T-helper 2 cell treated with Interferon-gamma antibody and Interleukin-4, amounts not matched to agents 5 μg/mL and 100 μg/mL, for 36 hours (primary cell): ENCODE results near the gene COL4A5.

ENCODE experiments used
- DNase-seq: peaks from one replicate; pipeline ENCODE4 v3.0.0; 2021; ENCODE audit warnings: low spot score
- H3K27ac Mint-ChIP-seq: one replicate; pipeline ENCODE4 v1.8.0; 2021; ENCODE audit warnings: mild to moderate bottlenecking, mixed read lengths
- H3K27me3 Mint-ChIP-seq: one replicate; pipeline ENCODE4 v1.8.0; 2021; ENCODE audit warnings: low read depth, mixed read lengths
- H3K36me3 Mint-ChIP-seq: one replicate; pipeline ENCODE4 v1.8.0; 2021; ENCODE audit warnings: low read depth, mixed read lengths
- H3K4me1 Mint-ChIP-seq: one replicate; pipeline ENCODE4 v1.8.0; 2021; ENCODE audit warnings: low read depth, mixed read lengths
- H3K4me3 Mint-ChIP-seq: one replicate; pipeline ENCODE4 v1.8.0; 2022; ENCODE audit warnings: mild to moderate bottlenecking, moderate library complexity, mixed read lengths
- H3K9me3 Mint-ChIP-seq: one replicate; pipeline ENCODE4 v1.8.0; 2021; ENCODE audit warnings: mixed read lengths

The COL4A5 gene

GRCh38 chrX:108494406-108495090 is 54.9 kb downstream of the COL4A5 start:
- Mint-ChIP-seq H3K27ac (no peak overlapping the region), H3K36me3 (no peaks in the 10 kb centered on the region), H3K4me3 (no peak overlapping the region), H3K4me1 (no peaks in the 10 kb centered on the region), H3K9me3 (no peaks in the 10 kb centered on the region), H3K27me3 (no peaks in the 10 kb centered on the region)
- DNase-seq = no peak

- H3K36me3 Mint-ChIP-seq = no peaks in the 10 kb centered on the region
- no peaks in the 10 kb centered on the region for H3K4me1 Mint-ChIP-seq
- no peak for DNase-seq
- H3K27me3 Mint-ChIP-seq = no peaks in the 10 kb centered on the region
- no peaks in the 10 kb centered on the region for H3K9me3 Mint-ChIP-seq
- H3K4me3 Mint-ChIP-seq = no peak overlapping the region
- no peak overlapping the region for H3K27ac Mint-ChIP-seq
Observed at GRCh38 chrX:108511721-108512120, 72.1 kb downstream of the COL4A5 start.

- no peak overlapping the region for H3K4me3 Mint-ChIP-seq
- DNase-seq = no peak
- no peaks in the 10 kb centered on the region for H3K36me3 Mint-ChIP-seq
- H3K9me3 Mint-ChIP-seq = no peaks in the 10 kb centered on the region
- H3K27me3 Mint-ChIP-seq = no peaks in the 10 kb centered on the region
- H3K4me1 Mint-ChIP-seq = no peaks in the 10 kb centered on the region
- H3K27ac Mint-ChIP-seq = no peak overlapping the region
Observed at GRCh38 chrX:108516184-108516583, 76.5 kb downstream of the COL4A5 start.

GRCh38 chrX:108527724-108528123 is 88.1 kb downstream of the COL4A5 start:
- Mint-ChIP-seq H3K4me1 (no peaks in the 10 kb centered on the region), H3K36me3 (no peaks in the 10 kb centered on the region), H3K9me3 (peaks cover 8% of the 10 kb centered on the region), H3K27ac (no peak overlapping the region), H3K27me3 (no peaks in the 10 kb centered on the region), H3K4me3 (no peak overlapping the region)
- DNase-seq = no peak

- Mint-ChIP-seq H3K4me1 (no peaks in the 10 kb centered on the region), H3K4me3 (no peak overlapping the region), H3K9me3 (no peaks in the 10 kb centered on the region), H3K27me3 (no peaks in the 10 kb centered on the region), H3K36me3 (no peaks in the 10 kb centered on the region), H3K27ac (no peak overlapping the region)
- no peak for DNase-seq
Observed at GRCh38 chrX:108537005-108537404, 97.4 kb downstream of the COL4A5 start.

- no peak overlapping the region for H3K27ac Mint-ChIP-seq
- H3K27me3 Mint-ChIP-seq = no peaks in the 10 kb centered on the region
- no peak overlapping the region for H3K4me3 Mint-ChIP-seq
- H3K9me3 Mint-ChIP-seq = no peaks in the 10 kb centered on the region
- DNase-seq = no peak
- no peaks in the 10 kb centered on the region for H3K4me1 Mint-ChIP-seq
- no peaks in the 10 kb centered on the region for H3K36me3 Mint-ChIP-seq
Observed at GRCh38 chrX:108541286-108541685, 101.6 kb downstream of the COL4A5 start.

- H3K36me3 Mint-ChIP-seq = no peaks in the 10 kb centered on the region
- H3K27me3 Mint-ChIP-seq = no peaks in the 10 kb centered on the region
- DNase-seq = no peak
- H3K9me3 Mint-ChIP-seq = no peaks in the 10 kb centered on the region
- no peaks in the 10 kb centered on the region for H3K4me1 Mint-ChIP-seq
- no peak overlapping the region for H3K27ac Mint-ChIP-seq
- H3K4me3 Mint-ChIP-seq = no peak overlapping the region
Observed at GRCh38 chrX:108557580-108557979, 117.9 kb downstream of the COL4A5 start.

- Mint-ChIP-seq H3K4me1 (no peaks in the 10 kb centered on the region), H3K4me3 (no peak overlapping the region), H3K27me3 (no peaks in the 10 kb centered on the region), H3K27ac (no peak overlapping the region), H3K9me3 (no peaks in the 10 kb centered on the region), H3K36me3 (no peaks in the 10 kb centered on the region)
- no peak for DNase-seq
Observed at GRCh38 chrX:108558217-108558616, 118.6 kb downstream of the COL4A5 start.

GRCh38 chrX:108573136-108573535 is 133.5 kb downstream of the COL4A5 start:
- Mint-ChIP-seq H3K4me3 (no peak overlapping the region), H3K36me3 (no peaks in the 10 kb centered on the region), H3K9me3 (no peaks in the 10 kb centered on the region), H3K4me1 (no peaks in the 10 kb centered on the region), H3K27ac (no peak overlapping the region), H3K27me3 (no peaks in the 10 kb centered on the region)
- no peak for DNase-seq

GRCh38 chrX:108582151-108582550 is 142.5 kb downstream of the COL4A5 start:
- Mint-ChIP-seq H3K4me1 (no peaks in the 10 kb centered on the region), H3K36me3 (no peaks in the 10 kb centered on the region), H3K27ac (no peak overlapping the region), H3K27me3 (no peaks in the 10 kb centered on the region), H3K4me3 (no peak overlapping the region), H3K9me3 (no peaks in the 10 kb centered on the region)
- DNase-seq = no peak

- Mint-ChIP-seq H3K9me3 (no peaks in the 10 kb centered on the region), H3K4me3 (no peak overlapping the region), H3K4me1 (no peaks in the 10 kb centered on the region), H3K36me3 (no peaks in the 10 kb centered on the region), H3K27ac (no peak overlapping the region), H3K27me3 (no peaks in the 10 kb centered on the region)
- no peak for DNase-seq
Observed at GRCh38 chrX:108584617-108585211, 145.1 kb downstream of the COL4A5 start.

- no peaks in the 10 kb centered on the region for H3K36me3 Mint-ChIP-seq
- H3K27me3 Mint-ChIP-seq = no peaks in the 10 kb centered on the region
- no peaks in the 10 kb centered on the region for H3K4me1 Mint-ChIP-seq
- no peak overlapping the region for H3K4me3 Mint-ChIP-seq
- H3K27ac Mint-ChIP-seq = no peak overlapping the region
- no peaks in the 10 kb centered on the region for H3K9me3 Mint-ChIP-seq
- DNase-seq = no peak
Observed at GRCh38 chrX:108590496-108590895, 150.9 kb downstream of the COL4A5 start.

GRCh38 chrX:108601276-108601675 is 161.6 kb downstream of the COL4A5 start:
- Mint-ChIP-seq H3K36me3 (no peaks in the 10 kb centered on the region), H3K27me3 (no peaks in the 10 kb centered on the region), H3K9me3 (no peaks in the 10 kb centered on the region), H3K4me3 (no peak overlapping the region), H3K27ac (no peak overlapping the region), H3K4me1 (no peaks in the 10 kb centered on the region)
- DNase-seq = no peak

- Mint-ChIP-seq H3K4me3 (no peak overlapping the region), H3K36me3 (no peaks in the 10 kb centered on the region), H3K27ac (no peak overlapping the region), H3K27me3 (no peaks in the 10 kb centered on the region), H3K4me1 (no peaks in the 10 kb centered on the region), H3K9me3 (no peaks in the 10 kb centered on the region)
- DNase-seq = no peak
Observed at GRCh38 chrX:108610141-108610540, 170.5 kb downstream of the COL4A5 start.

GRCh38 chrX:108614616-108615015 is 175.0 kb downstream of the COL4A5 start:
- no peak for DNase-seq
- H3K27me3 Mint-ChIP-seq = no peaks in the 10 kb centered on the region
- no peaks in the 10 kb centered on the region for H3K36me3 Mint-ChIP-seq
- no peaks in the 10 kb centered on the region for H3K4me1 Mint-ChIP-seq
- no peaks in the 10 kb centered on the region for H3K9me3 Mint-ChIP-seq
- no peak overlapping the region for H3K4me3 Mint-ChIP-seq
- H3K27ac Mint-ChIP-seq = no peak overlapping the region
